ENCODE measurements around the gene EPN1. TPM values are rescaled to one million over a fixed set of nuclear protein-coding genes. Genes with fewer than 3 reads are reported as not detected.
A peak's percentile ranks its signal among the peaks of the same experiment; 100 is the strongest.

EPN1 gene
- total RNA-seq, 1 donor from 2014 or later = 151 TPM

GRCh38 chr19:55650602-55651230, 24.3 kb upstream of the EPN1 start:
- DNase-seq (ENCODE audit: low read depth) = no peak
- H3K4me3 ChIP-seq (ENCODE audit: low read depth, low read length) = no peak overlapping the region
- no peak for TF ChIP-seq CTCF (conservative IDR thresholded peaks at IDR 0.05; ENCODE audit: low read depth, low read length)

GRCh38 chr19:55651236-55651635, 23.8 kb upstream of the EPN1 start:
- H3K4me3 ChIP-seq (ENCODE audit: low read depth, low read length) = no peak overlapping the region
- DNase-seq (ENCODE audit: low read depth) = no peak
- TF ChIP-seq CTCF (conservative IDR thresholded peaks at IDR 0.05; ENCODE audit: low read depth, low read length) = no peak

GRCh38 chr19:55652311-55653128, 22.5 kb upstream of the EPN1 start:
- no peak for TF ChIP-seq CTCF (conservative IDR thresholded peaks at IDR 0.05; ENCODE audit: low read depth, low read length)
- DNase-seq (ENCODE audit: low read depth) = no peak
- no peak overlapping the region for H3K4me3 ChIP-seq (ENCODE audit: low read depth, low read length)

- peak; percentile 100 for TF ChIP-seq CTCF (conservative IDR thresholded peaks at IDR 0.05; ENCODE audit: low read depth, low read length)
- peak overlapping the region; percentile 87 for H3K4me3 ChIP-seq (ENCODE audit: low read depth, low read length)
- peak; percentile 81 for DNase-seq (ENCODE audit: low read depth)
These were observed 21.2 kb upstream of the EPN1 start for GRCh38 chr19:55653651-55654322.

GRCh38 chr19:55654323-55654867, 20.6 kb upstream of the EPN1 start:
- peak; percentile 95 for DNase-seq (ENCODE audit: low read depth)
- TF ChIP-seq CTCF (conservative IDR thresholded peaks at IDR 0.05; ENCODE audit: low read depth, low read length) = no peak
- H3K4me3 ChIP-seq (ENCODE audit: low read depth, low read length) = peak overlapping the region; percentile 87

- H3K4me3 ChIP-seq (ENCODE audit: low read depth, low read length) = peak within 1 kb of the TSS; percentile 87
- no peak for DNase-seq (ENCODE audit: low read depth)
- no peak for TF ChIP-seq CTCF (conservative IDR thresholded peaks at IDR 0.05; ENCODE audit: low read depth, low read length)
These were observed 20.0 kb upstream of the EPN1 start, which contains the start of gene U2AF2 for GRCh38 chr19:55654868-55655647. Gene U2AF2 (plus strand): TSS chr19:55655035. CDS start chr19:55655105, 70 bp downstream.

All from epithelial cell of proximal tubule (primary cell).